Adipose tissue (tissue), 3 donors: Measurements from ENCODE around the gene LTBR. TPM values are rescaled to one million over a fixed set of nuclear protein-coding genes. Genes with fewer than 3 reads are reported as not detected.

ENCODE experiments used
- H3K27ac ChIP-seq: one replicate; pipeline ENCODE4 v1.5.1; 2013; ENCODE audit warnings: low read depth, low read length
- WGBS, 3 donors: extraction: QIAGEN DNeasy Blood & Tissue Kit; methylation state at CpG; one replicate each; pipeline ENCODE4 v1.1.7; 2013; 5-methylcytosine and 5-hydroxymethylcytosine counted together
- polyA plus RNA-seq, 3 donors: library from polyadenylated mRNA; stranded (reverse); fragments of 200-250 nt; gene quantifications; one replicate each; pipeline ENCODE4 v1.2.3, GENCODE V29; 2013
- donor health status: healthy with polysubstance abuse.
- donor health status: Bipolar disorder and iron deficiency.
- donor health status: healthy.

LTBR gene
- polyA plus RNA-seq, 3 donors = 53.4 to 132 (median 60.0) TPM

- 45 to 68% (median 59%) methylated on average over 10 of the region's 10 CpGs for WGBS, 3 donors
- peak overlapping the region; percentile 83 for H3K27ac ChIP-seq
Measured at GRCh38 chr12:6345319-6346091, 38.5 kb upstream of the LTBR start.

GRCh38 chr12:6346235-6346832, 37.6 kb upstream of the LTBR start:
- H3K27ac ChIP-seq = peak overlapping the region; percentile 83
- WGBS, 3 donors = 83 to 88% (median 83%) methylated on average over 5 of the region's 5 CpGs

GRCh38 chr12:6346942-6347341, 37.0 kb upstream of the LTBR start:
- WGBS, 3 donors = 71 to 91% (median 74%) methylated on average over 8 of the region's 8 CpGs
- H3K27ac ChIP-seq = peak overlapping the region; percentile 67

GRCh38 chr12:6347367-6348338, 36.3 kb upstream of the LTBR start:
- H3K27ac ChIP-seq = peak overlapping the region; percentile 67
- 31 to 66% (median 38%) methylated on average over 19 of the region's 19 CpGs for WGBS, 3 donors

- WGBS, 3 donors = 62 to 85% (median 66%) methylated on average over 5 of the region's 5 CpGs
- no peak overlapping the region for H3K27ac ChIP-seq
Measured at GRCh38 chr12:6351622-6352021, 32.3 kb upstream of the LTBR start.

- 45 to 70% (median 49%) methylated on average over 9 of the region's 9 CpGs for WGBS, 3 donors
- peak overlapping the region; percentile 15 for H3K27ac ChIP-seq
Measured at GRCh38 chr12:6352193-6353173, 31.5 kb upstream of the LTBR start.

- H3K27ac ChIP-seq = no peak overlapping the region
- WGBS, 3 donors = 94 to 97% (median 95%) methylated on average over 10 of the region's 10 CpGs
Measured at GRCh38 chr12:6354495-6355393, 29.2 kb upstream of the LTBR start.

GRCh38 chr12:6355491-6356373, 28.2 kb upstream of the LTBR start:
- no peak overlapping the region for H3K27ac ChIP-seq
- WGBS, 3 donors = 62 to 80% (median 71%) methylated on average over 8 of the region's 8 CpGs

GRCh38 chr12:6356374-6356820, 27.6 kb upstream of the LTBR start:
- 87 to 90% (median 88%) methylated on average over 5 of the region's 5 CpGs for WGBS, 3 donors

GRCh38 chr12:6358881-6359280, 25.1 kb upstream of the LTBR start:
- WGBS, 3 donors = 61 to 70% (median 63%) methylated on average over 1 of the region's 1 CpG

More at GRCh38 chr12:6356374-6356820, 27.6 kb upstream of the LTBR start:
- H3K27ac ChIP-seq = no peak overlapping the region

GRCh38 chr12:6360080-6360571, 23.8 kb upstream of the LTBR start:
- no peak overlapping the region for H3K27ac ChIP-seq
- WGBS, 3 donors = 62 to 89% (median 88%) methylated on average over 7 of the region's 7 CpGs

More at GRCh38 chr12:6358881-6359280, 25.1 kb upstream of the LTBR start:
- H3K27ac ChIP-seq = no peak overlapping the region

- WGBS, 3 donors = 67 to 78% (median 71%) methylated on average over 10 to 11 of the region's 11 CpGs
- no peak overlapping the region for H3K27ac ChIP-seq
Measured at GRCh38 chr12:6360578-6361490, 23.1 kb upstream of the LTBR start.

- WGBS, 3 donors = 66 to 81% (median 67%) methylated on average over 14 of the region's 14 CpGs
- no peak overlapping the region for H3K27ac ChIP-seq
Measured at GRCh38 chr12:6361834-6362233, 22.1 kb upstream of the LTBR start.

GRCh38 chr12:6362403-6362802, 21.6 kb upstream of the LTBR start:
- no peak overlapping the region for H3K27ac ChIP-seq
- 63 to 66% (median 65%) methylated on average over 3 of the region's 3 CpGs for WGBS, 3 donors

GRCh38 chr12:6363010-6363329, 21.0 kb upstream of the LTBR start:
- H3K27ac ChIP-seq = peak overlapping the region; percentile 87
- WGBS, 3 donors = 8 to 15% (median 13%) methylated on average over 4 of the region's 4 CpGs
